K562 treated with DMSO at 1 percent for 48 hours (cell line): ENCODE measurements around the gene FHOD3. TPM values are rescaled to one million over a fixed set of nuclear protein-coding genes. Genes with fewer than 3 reads are reported as not detected.

Experiments used
- total RNA-seq: library from RNA; unstranded; fragments of 300-600 nt; gene quantifications from 2 replicates; pipeline ENCODE4 v1.2.3, GENCODE V29; 2022; ENCODE audit warnings: low replicate concordance; ENCODE audit errors: extremely low read depth

FHOD3 gene
- not detected in 2 replicates for total RNA-seq

DNA sequence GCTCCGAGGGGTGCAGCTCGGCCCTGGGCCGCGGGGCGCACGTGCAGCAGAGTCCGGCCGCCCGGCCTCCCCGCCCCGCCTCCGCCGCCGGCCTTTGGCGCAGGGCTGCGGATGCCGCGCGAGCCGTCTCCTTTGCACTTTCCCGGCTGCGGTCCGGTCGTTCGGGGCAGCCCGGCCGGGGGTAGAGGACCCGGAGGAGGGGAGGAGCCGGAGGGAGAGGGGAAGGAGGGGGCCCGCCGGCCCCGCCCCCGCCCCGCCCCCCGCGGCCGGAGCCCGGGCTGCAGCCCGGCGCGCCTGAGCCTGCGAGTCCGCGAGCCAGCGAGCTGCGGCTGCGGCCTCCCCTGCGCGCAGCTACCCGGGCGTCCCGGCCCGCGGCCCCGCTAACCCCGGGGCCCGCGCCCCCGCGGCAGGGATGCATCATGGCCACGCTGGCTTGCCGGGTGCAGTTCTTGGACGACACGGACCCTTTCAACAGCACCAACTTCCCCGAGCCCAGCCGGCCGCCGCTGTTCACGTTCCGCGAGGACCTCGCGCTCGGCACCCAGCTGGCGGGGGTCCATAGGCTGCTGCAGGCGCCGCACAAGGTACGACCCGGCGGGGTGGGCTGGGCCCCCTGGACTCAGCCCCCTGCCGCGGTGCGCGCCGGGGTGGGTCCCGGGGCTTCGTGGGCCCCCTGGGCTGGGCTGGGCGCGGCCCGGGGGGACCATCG, at the start of gene FHOD3:
TSS of gene FHOD3 (plus strand) at position 297 of the 709 bp plus-strand sequence. CDS start at position 420, 123 bp downstream.

DNA sequence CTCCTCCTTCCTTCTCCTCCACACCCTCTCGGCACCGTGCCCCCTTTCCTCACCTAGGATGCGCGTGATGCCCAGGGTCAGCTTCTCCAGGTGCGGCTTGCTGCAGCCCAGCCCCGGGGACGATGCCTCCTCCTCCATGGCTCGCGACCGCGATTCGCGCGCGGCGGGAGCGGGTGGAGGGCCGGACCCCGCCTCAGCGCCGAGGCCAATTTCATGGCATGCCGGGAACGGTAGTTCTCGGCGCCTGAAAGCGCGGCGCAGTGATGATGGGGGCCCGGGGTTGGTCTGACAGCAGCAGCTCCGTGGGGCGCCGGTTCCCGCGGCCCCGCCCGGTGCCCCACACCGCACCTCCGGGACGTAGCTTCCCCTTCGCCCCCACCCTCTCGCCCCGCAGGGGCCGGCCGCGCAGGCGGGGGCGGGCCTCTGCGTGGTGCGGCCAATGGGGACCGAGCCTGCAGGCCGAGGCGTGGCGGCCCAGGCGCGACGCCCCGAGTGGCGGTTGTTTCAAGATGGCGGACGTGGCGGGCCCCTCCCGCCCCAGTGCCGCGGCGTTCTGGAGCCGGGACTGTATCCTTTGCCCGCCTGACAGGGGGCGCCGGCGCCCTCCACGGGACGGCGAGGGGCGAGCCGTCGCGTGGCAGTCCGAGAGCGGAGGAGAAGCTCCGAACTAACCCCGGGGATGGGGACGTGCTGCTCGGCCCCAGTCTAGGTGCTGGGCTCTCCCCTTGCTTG, 531.3 kb downstream of the FHOD3 start, which contains the start of the genes KIAA1328 and TPGS2:
TSS of gene KIAA1328 (plus strand) at position 498 of the 732 bp plus-strand sequence. CDS start at position 510, 12 bp downstream.
TSS of gene TPGS2 (minus strand) at position 373 of the 732 bp plus-strand sequence. CDS start at position 138, 235 bp downstream.

Other genes with a start within 250 kb of the FHOD3 start
- gene RPRD1A, start 230.2 kb upstream of the FHOD3 start, total RNA-seq = not detected in 2 replicates
- gene SLC39A6, start 168.4 kb upstream of the FHOD3 start, total RNA-seq = not detected in 2 replicates
- not detected in 2 replicates for gene ELP2, start 167.8 kb upstream of the FHOD3 start, total RNA-seq
- not detected in 2 replicates for gene MOCOS, start 110.2 kb upstream of the FHOD3 start, total RNA-seq